HepG2 (cell line): ENCODE results near the gene PRKACB. TPM values are rescaled to one million over a fixed set of nuclear protein-coding genes. Genes with fewer than 3 reads are reported as not detected.

Experiments
- ATAC-seq: fragments of 200-7000 bp; cut with Tn5 transposase; 3 replicates; pipeline ENCODE4 v1.9.1; 2020; ENCODE audit warnings: mild to moderate bottlenecking, moderate library complexity
- BruUV-seq: library from RNA; stranded (reverse); fragments of 400-500 nt; replicated peaks from 2 replicates; lab custom pipeline; 2021; lab: Mats Ljungman, UMichigan
- CTCF ChIA-PET: fragments of 300-600 bp; formaldehyde crosslinking; extraction: SDS; loops from one replicate; lab custom pipeline; 2021; ENCODE audit warnings: low total read pairs, inconsistent platforms, low intra/inter-chr PET ratio; lab: Yijun Ruan, JAX
- POLR2A ChIA-PET: fragments of 350-600 bp; sonication (Branson Sonifier 250); formaldehyde crosslinking; loops from one replicate; lab custom pipeline; 2020; ENCODE audit warnings: antibody characterized with exemption, inconsistent platforms; lab: Yijun Ruan, JAX
- DNase-seq: peaks from one replicate; pipeline ENCODE4 v3.0.0-alpha.2; 2015; ENCODE audit warnings: low spot score
- FAIRE-seq: peaks from 3 replicates; lab custom pipeline; 2011; peaks lifted over from hg19 to GRCh38; lab: Jason Lieb, UNC
- H2AFZ ChIP-seq: one replicate; pipeline ENCODE4 v1.6.1; 2011; ENCODE audit warnings: low read length, inconsistent platforms
- H3K27ac ChIP-seq: fragments of 300-600 bp; 3 replicates; pipeline ENCODE4 v1.8.0; 2011; ENCODE audit warnings: mixed run types, mild to moderate bottlenecking, mixed read lengths, low read length, inconsistent platforms; ENCODE audit not compliant: insufficient read depth; ENCODE audit errors: extremely low read length
- H3K27me3 ChIP-seq, 2 experiments: fragments of 200-600 bp in 1 of 2; 2 replicates in 1 of 2; 3 replicates in 1 of 2; pipeline versions ENCODE4 v1.6.0 to v1.8.0; 2011; ENCODE audit warnings: low read length in 2 of 2, mild to moderate bottlenecking in 2 of 2, moderate library complexity in 2 of 2, inconsistent platforms in 1 of 2; ENCODE audit not compliant: insufficient read depth in 2 of 2, control insufficient read depth in 1 of 2
- H3K36me3 ChIP-seq, 2 experiments: fragments of 200-600 bp in 1 of 2; replicated peaks in 1 of 2; 2 replicates in 1 of 2; 3 replicates in 1 of 2; pipeline versions ENCODE4 v1.5.1 to v1.8.0; 2011; ENCODE audit warnings: low read length in 2 of 2, inconsistent platforms in 1 of 2; ENCODE audit not compliant: insufficient read depth in 2 of 2, control insufficient read depth in 1 of 2
- H3K4me1 ChIP-seq: 2 replicates; pipeline ENCODE4 v1.5.1; 2012; ENCODE audit warnings: low read length, inconsistent platforms; ENCODE audit not compliant: insufficient read depth
- H3K4me2 ChIP-seq: 2 replicates; pipeline ENCODE4 v1.6.0; 2011; ENCODE audit warnings: low read depth, low read length, inconsistent platforms
- H3K4me3 ChIP-seq, 3 experiments: fragments of 200-600 bp in 1 of 3; sonication (generic), shearing (Covaris generic) in 1 of 3; replicated peaks in 1 of 3; 2 replicates each; pipeline ENCODE4 v1.5.1; 2011 to 2016; ENCODE audit warnings: low read length in 3 of 3, inconsistent platforms in 2 of 3, low read depth in 2 of 3, mild to moderate bottlenecking in 2 of 3, control low read depth in 1 of 3, mixed read lengths in 1 of 3; ENCODE audit not compliant: insufficient read depth in 1 of 3
- H3K79me2 ChIP-seq: one replicate; pipeline ENCODE4 v1.6.1; 2011; ENCODE audit warnings: low read length, inconsistent platforms; ENCODE audit not compliant: insufficient read depth
- H3K9ac ChIP-seq: 2 replicates; pipeline ENCODE4 v1.6.0; 2011; ENCODE audit warnings: mild to moderate bottlenecking, low read depth, low read length, inconsistent platforms; ENCODE audit not compliant: insufficient read depth
- H3K9me3 ChIP-seq: 2 replicates; pipeline ENCODE4 v1.5.1; 2012; ENCODE audit warnings: mild to moderate bottlenecking, low read length
- H4K20me1 ChIP-seq: 2 replicates; pipeline ENCODE4 v1.6.0; 2011; ENCODE audit warnings: inconsistent platforms, mild to moderate bottlenecking, low read length, moderate library complexity; ENCODE audit not compliant: insufficient read depth
- KAT7 ChIP-seq: IDR thresholded peaks from 2 replicates; pipeline ENCODE4 v1.6.1; 2018; ENCODE audit warnings: borderline replicate concordance, missing compliant biosample characterization
- KDM5B ChIP-seq: sonication (generic); formaldehyde crosslinking; IDR thresholded peaks from 2 replicates; pipeline ENCODE4 v1.4.0; 2020; ENCODE audit warnings: missing genetic modification reagents, mild to moderate bottlenecking, borderline replicate concordance
- MAF1 ChIP-seq: sonication (generic); formaldehyde crosslinking; IDR thresholded peaks from 2 replicates; pipeline ENCODE4 v1.5.0; 2020; ENCODE audit warnings: missing genetic modification reagents, borderline replicate concordance
- MTA3 ChIP-seq: sonication (generic); formaldehyde crosslinking; IDR thresholded peaks from 2 replicates; pipeline ENCODE4 v1.4.0; 2020; ENCODE audit warnings: missing genetic modification reagents
- NAIF1 ChIP-seq: sonication (generic); formaldehyde crosslinking; IDR thresholded peaks from 2 replicates; pipeline ENCODE4 v1.5.0; 2020; ENCODE audit warnings: mild to moderate bottlenecking, missing genetic modification reagents, borderline replicate concordance
- NFKBIZ ChIP-seq: IDR thresholded peaks from 2 replicates; pipeline ENCODE4 v1.6.1; 2018; ENCODE audit warnings: missing genetic modification reagents, missing compliant biosample characterization
- NR3C1 ChIP-seq: sonication (generic); formaldehyde crosslinking; IDR thresholded peaks from 2 replicates; pipeline ENCODE4 v1.4.0; 2020; ENCODE audit warnings: missing genetic modification reagents
- PCBP2 ChIP-seq: fragments of 200-400 bp; formaldehyde crosslinking; optimal IDR thresholded peaks from 2 replicates; pipeline ENCODE3; 2018; ENCODE audit warnings: low read length, low read depth; ENCODE audit not compliant: poor library complexity, severe bottlenecking
- TARDBP ChIP-seq: sonication (generic); formaldehyde crosslinking; IDR thresholded peaks from 2 replicates; pipeline ENCODE4 v1.8.0; 2022; ENCODE audit warnings: mild to moderate bottlenecking, missing genetic modification reagents
- TEAD3 ChIP-seq: optimal IDR thresholded peaks from 2 replicates; pipeline ENCODE3; 2016; ENCODE audit warnings: borderline replicate concordance
- ZFP36L2 ChIP-seq: sonication (generic); formaldehyde crosslinking; IDR thresholded peaks from 2 replicates; pipeline ENCODE4 v1.4.0; 2020; ENCODE audit warnings: missing genetic modification reagents
- ZNF251 ChIP-seq: sonication (generic); formaldehyde crosslinking; IDR thresholded peaks from 2 replicates; pipeline ENCODE4 v1.9.0; 2021; ENCODE audit warnings: mild to moderate bottlenecking, missing genetic modification reagents
- ZNF256 ChIP-seq: sonication (generic); formaldehyde crosslinking; conservative IDR thresholded peaks from 2 replicates; pipeline ENCODE4 v1.4.0; 2020; ENCODE audit warnings: missing genetic modification reagents
- ZNF552 ChIP-seq: sonication (generic); formaldehyde crosslinking; IDR thresholded peaks from 2 replicates; pipeline ENCODE4 v1.9.0; 2022; ENCODE audit warnings: missing genetic modification reagents, mild to moderate bottlenecking, borderline replicate concordance
- ZNF580 ChIP-seq: IDR thresholded peaks from 2 replicates; pipeline ENCODE4 v1.6.1; 2016; ENCODE audit warnings: low read depth, borderline replicate concordance
- ZNF878 ChIP-seq: sonication (generic); formaldehyde crosslinking; IDR thresholded peaks from 2 replicates; pipeline ENCODE4 v1.8.1; 2023; ENCODE audit warnings: mild to moderate bottlenecking, missing genetic modification reagents, moderate library complexity
- WGBS: methylation state at CpG from one replicate; pipeline ENCODE4 v1.1.6; 2017; ENCODE audit warnings: low lambda C conversion rate; 5-methylcytosine and 5-hydroxymethylcytosine counted together
- in situ Hi-C: cut with HindIII; loops from 2 replicates; pipeline ENCODE4 v1.10.0; 2017; ENCODE audit warnings: low pct_unique_long_range_greater_than_20kb; ENCODE audit not compliant: extremely low pct_ligation_motif_present
- intact Hi-C: fragments of 100-400 bp; cut with micrococcal nuclease; formaldehyde crosslinking; loops from one replicate; pipeline ENCODE4 v1.10.0; 2022; ENCODE audit not compliant: unreplicated experiment
- polyA plus RNA-seq, 8 experiments: library from polyadenylated mRNA; depleted of rRNA in 3 of 8; stranded (reverse) in 7 of 8; unstranded in 1 of 8; fragments of >200 nt; fragmentation: Illumina TruSeq in 4 of 8; extraction: Trizol in 4 of 8; gene quantifications; 2 replicates each; pipeline versions ENCODE4 v1.2.1 to v1.2.3, GENCODE V29; 2011 to 2016; ENCODE audit warnings: low read depth in 4 of 8, missing spikeins in 1 of 8, mixed read lengths in 1 of 8; ENCODE audit not compliant: insufficient read depth in 1 of 8
- total RNA-seq, 5 experiments: library from RNA; depleted of rRNA; stranded (reverse); fragments of >200 nt; fragmentation: Illumina TruSeq; extraction: Trizol; gene quantifications; 2 replicates each; pipeline ENCODE4 v1.2.3, GENCODE V29; 2016; ENCODE audit warnings: low read depth in 1 of 5
- TF ChIP-seq, protein P1 (sequence below): sonication (generic); formaldehyde crosslinking; IDR thresholded peaks from 2 replicates; pipeline ENCODE4 v1.4.0; 2020; ENCODE audit warnings: missing genetic modification reagents
- TF ChIP-seq, protein P2 (sequence below): sonication (generic); formaldehyde crosslinking; IDR thresholded peaks from 2 replicates; pipeline ENCODE4 v1.9.0; 2021; ENCODE audit warnings: mild to moderate bottlenecking, missing genetic modification reagents

The PRKACB gene
- total and polyA plus RNA-seq, 2 of the 13 experiments (the other 11 are each of a cell fraction or from before 2014, with no cell fraction given), result 3.5 to 5.8 TPM

- TF ChIP-seq PCBP2 (no peak), ZNF251 (CRISPR knock-in tag) (no peak), ZFP36L2 (no peak), NFKBIZ (CRISPR knock-in tag) (no peak), MAF1 (CRISPR knock-in tag) (no peak), ZNF256 (CRISPR knock-in tag) (no peak), ZNF580 (no peak)
- TF ChIP-seq, all 625 proteins: peak for 0
These were observed 46.4 kb downstream of the PRKACB start (continued) for GRCh38 chr1:84190455-84190854.

- intact Hi-C loops (no loop called here), in situ Hi-C loops (no loop called here)
- FAIRE-seq, result no peak
- Histone ChIP-seq H3K27me3 (no peaks in the 10 kb centered on the region), H4K20me1 (no peaks in the 10 kb centered on the region), H3K27ac (no peak overlapping the region), H3K9ac (no peak overlapping the region), H3K9me3 (peaks cover 32% of the 10 kb centered on the region), H3K79me2 (no peaks in the 10 kb centered on the region), H3K4me3 (no peak overlapping the region), H3K4me1 (no peaks in the 10 kb centered on the region), H3K4me2 (no peak overlapping the region), H3K36me3 (no peaks in the 10 kb centered on the region), H2AFZ (no peak overlapping the region)
- CTCF ChIA-PET, result no interaction called here
- no peak for ATAC-seq
- no TSS peak for BruUV-seq
- POLR2A ChIA-PET, result no interaction called here
- DNase-seq, result no peak
- WGBS, result 46% methylated on average over 3 of the region's 3 CpGs
- TF ChIP-seq KAT7 (CRISPR knock-in tag), result no peak
- TF ChIP-seq KDM5B (CRISPR knock-in tag), result no peak
- no peak for TF ChIP-seq TARDBP (CRISPR knock-in tag)
- TF ChIP-seq TEAD3 (CRISPR knock-in tag), result no peak
- TF ChIP-seq, protein P1, sequence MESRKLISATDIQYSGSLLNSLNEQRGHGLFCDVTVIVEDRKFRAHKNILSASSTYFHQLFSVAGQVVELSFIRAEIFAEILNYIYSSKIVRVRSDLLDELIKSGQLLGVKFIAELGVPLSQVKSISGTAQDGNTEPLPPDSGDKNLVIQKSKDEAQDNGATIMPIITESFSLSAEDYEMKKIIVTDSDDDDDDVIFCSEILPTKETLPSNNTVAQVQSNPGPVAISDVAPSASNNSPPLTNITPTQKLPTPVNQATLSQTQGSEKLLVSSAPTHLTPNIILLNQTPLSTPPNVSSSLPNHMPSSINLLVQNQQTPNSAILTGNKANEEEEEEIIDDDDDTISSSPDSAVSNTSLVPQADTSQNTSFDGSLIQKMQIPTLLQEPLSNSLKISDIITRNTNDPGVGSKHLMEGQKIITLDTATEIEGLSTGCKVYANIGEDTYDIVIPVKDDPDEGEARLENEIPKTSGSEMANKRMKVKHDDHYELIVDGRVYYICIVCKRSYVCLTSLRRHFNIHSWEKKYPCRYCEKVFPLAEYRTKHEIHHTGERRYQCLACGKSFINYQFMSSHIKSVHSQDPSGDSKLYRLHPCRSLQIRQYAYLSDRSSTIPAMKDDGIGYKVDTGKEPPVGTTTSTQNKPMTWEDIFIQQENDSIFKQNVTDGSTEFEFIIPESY (CRISPR knock-in tag), result no peak
- TF ChIP-seq ZNF878, result no peak
- TF ChIP-seq NR3C1 (CRISPR knock-in tag), result no peak
- TF ChIP-seq, protein P2, sequence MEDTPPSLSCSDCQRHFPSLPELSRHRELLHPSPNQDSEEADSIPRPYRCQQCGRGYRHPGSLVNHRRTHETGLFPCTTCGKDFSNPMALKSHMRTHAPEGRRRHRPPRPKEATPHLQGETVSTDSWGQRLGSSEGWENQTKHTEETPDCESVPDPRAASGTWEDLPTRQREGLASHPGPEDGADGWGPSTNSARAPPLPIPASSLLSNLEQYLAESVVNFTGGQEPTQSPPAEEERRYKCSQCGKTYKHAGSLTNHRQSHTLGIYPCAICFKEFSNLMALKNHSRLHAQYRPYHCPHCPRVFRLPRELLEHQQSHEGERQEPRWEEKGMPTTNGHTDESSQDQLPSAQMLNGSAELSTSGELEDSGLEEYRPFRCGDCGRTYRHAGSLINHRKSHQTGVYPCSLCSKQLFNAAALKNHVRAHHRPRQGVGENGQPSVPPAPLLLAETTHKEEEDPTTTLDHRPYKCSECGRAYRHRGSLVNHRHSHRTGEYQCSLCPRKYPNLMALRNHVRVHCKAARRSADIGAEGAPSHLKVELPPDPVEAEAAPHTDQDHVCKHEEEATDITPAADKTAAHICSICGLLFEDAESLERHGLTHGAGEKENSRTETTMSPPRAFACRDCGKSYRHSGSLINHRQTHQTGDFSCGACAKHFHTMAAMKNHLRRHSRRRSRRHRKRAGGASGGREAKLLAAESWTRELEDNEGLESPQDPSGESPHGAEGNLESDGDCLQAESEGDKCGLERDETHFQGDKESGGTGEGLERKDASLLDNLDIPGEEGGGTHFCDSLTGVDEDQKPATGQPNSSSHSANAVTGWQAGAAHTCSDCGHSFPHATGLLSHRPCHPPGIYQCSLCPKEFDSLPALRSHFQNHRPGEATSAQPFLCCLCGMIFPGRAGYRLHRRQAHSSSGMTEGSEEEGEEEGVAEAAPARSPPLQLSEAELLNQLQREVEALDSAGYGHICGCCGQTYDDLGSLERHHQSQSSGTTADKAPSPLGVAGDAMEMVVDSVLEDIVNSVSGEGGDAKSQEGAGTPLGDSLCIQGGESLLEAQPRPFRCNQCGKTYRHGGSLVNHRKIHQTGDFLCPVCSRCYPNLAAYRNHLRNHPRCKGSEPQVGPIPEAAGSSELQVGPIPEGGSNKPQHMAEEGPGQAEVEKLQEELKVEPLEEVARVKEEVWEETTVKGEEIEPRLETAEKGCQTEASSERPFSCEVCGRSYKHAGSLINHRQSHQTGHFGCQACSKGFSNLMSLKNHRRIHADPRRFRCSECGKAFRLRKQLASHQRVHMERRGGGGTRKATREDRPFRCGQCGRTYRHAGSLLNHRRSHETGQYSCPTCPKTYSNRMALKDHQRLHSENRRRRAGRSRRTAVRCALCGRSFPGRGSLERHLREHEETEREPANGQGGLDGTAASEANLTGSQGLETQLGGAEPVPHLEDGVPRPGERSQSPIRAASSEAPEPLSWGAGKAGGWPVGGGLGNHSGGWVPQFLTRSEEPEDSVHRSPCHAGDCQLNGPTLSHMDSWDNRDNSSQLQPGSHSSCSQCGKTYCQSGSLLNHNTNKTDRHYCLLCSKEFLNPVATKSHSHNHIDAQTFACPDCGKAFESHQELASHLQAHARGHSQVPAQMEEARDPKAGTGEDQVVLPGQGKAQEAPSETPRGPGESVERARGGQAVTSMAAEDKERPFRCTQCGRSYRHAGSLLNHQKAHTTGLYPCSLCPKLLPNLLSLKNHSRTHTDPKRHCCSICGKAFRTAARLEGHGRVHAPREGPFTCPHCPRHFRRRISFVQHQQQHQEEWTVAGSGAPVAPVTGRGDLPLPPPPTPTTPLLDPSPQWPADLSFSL (CRISPR knock-in tag), result no peak
- no peak for TF ChIP-seq ZNF552 (CRISPR knock-in tag)
- TF ChIP-seq NAIF1 (CRISPR knock-in tag), result no peak
- no peak for TF ChIP-seq MTA3 (CRISPR knock-in tag)
These were observed 48.6 kb downstream of the PRKACB start for GRCh38 chr1:84192681-84193080.
